Activated CD8-positive, alpha-beta memory T cell treated with anti-CD3 and anti-CD28 coated beads, Interleukin-2, amount 50 U/mL, for 48 hours (primary cell): Measurements from ENCODE around the gene TBX10.
"Not testable (repeated sequence)": the region's sequence is repeated elsewhere in the genome, so short reads cannot be mapped to it uniquely, and the experiment has no call there.

ENCODE experiments used
- DNase-seq: peaks from one replicate; pipeline ENCODE4 v3.0.0-alpha.2; 2020

The TBX10 gene

DNA sequence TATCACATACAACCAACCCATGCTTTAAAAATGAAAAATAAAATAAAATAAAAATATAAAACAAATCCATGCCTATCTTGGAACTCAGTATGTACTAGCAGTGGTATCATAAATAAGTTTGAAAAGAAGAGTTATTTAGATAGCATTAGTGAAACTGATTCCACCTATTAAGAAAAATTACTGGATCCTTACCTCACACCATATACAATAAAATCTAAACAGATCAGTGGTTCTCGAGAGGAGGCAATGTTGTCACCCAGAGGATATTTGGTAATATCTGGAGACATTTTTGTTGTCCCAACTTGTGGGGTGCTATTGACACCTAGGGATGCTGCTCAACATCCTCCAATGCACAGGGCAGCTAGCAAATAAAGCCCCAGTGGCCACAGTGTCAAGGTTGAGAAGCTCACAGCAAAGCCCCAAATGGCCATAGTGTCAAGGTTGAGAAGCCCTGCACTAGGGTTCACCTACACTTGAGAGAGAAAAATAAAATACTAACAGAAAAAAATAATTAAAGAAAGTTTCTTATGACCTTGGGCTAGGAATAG lies 42.7 kb downstream of the TBX10 start:
- DNase-seq, result no peak

GRCh38 chr11:67594480-67594879 lies 45.1 kb downstream of the TBX10 start:
- DNase-seq, result no peak

DNA sequence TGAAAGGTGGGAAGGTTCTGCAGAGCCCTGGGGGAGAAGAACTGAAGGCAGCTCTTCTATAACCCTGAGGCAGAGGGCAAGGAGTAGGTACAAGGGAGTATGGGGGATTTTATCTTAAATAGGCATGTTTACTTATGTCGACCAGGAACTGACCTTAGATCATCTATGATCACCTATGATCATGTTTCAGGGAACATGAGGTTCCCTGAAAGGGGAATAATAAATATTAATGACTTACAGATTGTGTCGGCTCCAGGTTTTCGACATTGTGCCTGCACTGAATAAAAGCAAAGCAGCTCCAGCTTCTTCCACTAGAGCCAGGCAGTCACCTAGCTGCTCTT lies 46.0 kb downstream of the TBX10 start:
- no peak for DNase-seq

DNA sequence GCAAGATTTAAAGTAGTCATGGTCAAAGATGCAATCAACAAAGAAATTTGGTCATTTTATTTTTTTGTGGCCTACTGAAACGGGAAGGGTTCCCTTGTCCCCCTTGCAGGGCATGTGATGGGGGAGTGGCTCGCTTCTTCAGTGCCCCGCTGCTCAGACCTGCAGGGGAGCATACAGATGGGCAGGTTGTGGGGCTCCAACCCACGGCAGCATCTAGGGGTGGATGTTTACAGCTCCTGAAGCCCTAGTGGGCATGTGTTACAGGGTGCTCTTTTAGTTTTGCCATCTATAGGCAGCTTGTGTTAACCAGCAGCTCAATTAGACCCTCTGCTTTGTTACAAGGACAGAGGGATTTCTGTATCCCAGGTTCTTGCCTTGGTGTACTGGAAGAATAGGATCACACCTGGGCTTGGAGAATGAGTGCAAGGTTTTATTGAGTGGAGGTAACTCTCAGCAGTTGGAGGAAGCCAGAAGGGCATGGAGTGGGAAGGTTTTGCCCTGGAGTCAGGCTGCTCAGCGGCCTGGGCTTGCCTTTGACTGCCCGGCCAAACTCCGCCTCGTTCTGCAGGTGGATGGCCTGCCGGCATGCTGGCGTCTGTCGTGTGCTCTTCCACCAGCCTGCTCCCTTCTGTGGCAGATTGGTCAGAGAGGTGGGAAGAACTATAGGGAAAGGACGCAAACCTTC lies 46.5 kb downstream of the TBX10 start:
- DNase-seq, result no peak

DNA sequence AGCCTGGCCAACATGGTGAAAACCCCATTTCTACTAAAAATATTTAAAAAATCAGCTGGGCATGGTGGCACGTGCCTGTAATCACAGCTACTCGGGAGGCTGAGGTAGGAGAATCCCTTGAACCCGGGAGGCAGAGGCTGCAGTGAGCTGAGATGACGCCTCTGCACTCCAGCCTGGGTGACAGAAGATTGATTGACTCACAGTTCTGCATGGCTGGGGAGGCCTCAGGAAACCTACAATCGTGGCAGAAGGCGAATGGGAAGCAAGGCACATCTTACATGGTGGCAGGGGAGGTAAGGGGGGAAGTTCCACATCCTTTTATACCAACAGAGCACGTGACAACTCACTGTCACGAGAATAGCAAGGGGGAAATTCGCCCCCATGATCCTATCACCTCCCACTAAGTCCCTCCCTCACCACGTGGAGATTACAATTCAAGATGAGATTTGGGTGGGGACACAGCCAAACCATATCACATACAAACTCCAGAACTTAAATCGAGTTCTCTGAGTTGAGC lies 50.6 kb downstream of the TBX10 start:
- not testable (repeated sequence) for DNase-seq

DNA sequence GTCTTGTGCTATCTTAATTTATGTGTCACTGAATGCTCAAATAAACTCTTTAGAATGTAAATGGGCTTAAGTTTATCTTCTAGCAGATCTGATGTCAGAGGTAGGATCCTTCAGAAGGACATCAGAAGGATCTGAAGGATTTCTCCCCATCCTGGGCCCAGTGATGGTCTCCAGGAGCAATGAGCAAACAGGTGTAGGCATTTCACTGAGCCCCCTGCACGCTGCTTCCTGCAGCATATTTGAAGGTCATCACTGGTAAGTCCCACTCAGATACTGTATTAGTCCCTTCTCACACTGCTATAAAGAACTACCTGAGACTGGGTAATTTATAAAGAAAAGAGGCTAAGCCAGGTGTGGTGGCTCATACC lies 51.4 kb downstream of the TBX10 start:
- DNase-seq, result no peak

- DNase-seq, result no peak
These were observed 52.9 kb downstream of the TBX10 start for GRCh38 chr11:67586568-67587250.

DNA sequence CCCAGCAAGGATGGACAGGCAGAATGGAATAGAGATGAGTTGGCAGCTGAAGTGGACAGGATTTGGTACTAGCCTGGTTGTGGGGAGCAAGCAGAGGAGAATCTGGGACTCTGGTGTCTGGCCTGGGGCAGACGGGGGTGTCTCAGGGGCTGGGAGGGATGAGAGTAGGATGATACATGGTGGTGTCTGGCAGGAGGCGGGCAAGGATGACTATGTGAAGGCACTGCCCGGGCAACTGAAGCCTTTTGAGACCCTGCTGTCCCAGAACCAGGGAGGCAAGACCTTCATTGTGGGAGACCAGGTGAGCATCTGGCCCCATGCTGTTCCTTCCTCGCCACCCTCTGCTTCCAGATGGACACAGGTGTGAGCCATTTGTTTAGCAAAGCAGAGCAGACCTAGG lies 53.7 kb downstream of the TBX10 start:
- no peak for DNase-seq

DNA sequence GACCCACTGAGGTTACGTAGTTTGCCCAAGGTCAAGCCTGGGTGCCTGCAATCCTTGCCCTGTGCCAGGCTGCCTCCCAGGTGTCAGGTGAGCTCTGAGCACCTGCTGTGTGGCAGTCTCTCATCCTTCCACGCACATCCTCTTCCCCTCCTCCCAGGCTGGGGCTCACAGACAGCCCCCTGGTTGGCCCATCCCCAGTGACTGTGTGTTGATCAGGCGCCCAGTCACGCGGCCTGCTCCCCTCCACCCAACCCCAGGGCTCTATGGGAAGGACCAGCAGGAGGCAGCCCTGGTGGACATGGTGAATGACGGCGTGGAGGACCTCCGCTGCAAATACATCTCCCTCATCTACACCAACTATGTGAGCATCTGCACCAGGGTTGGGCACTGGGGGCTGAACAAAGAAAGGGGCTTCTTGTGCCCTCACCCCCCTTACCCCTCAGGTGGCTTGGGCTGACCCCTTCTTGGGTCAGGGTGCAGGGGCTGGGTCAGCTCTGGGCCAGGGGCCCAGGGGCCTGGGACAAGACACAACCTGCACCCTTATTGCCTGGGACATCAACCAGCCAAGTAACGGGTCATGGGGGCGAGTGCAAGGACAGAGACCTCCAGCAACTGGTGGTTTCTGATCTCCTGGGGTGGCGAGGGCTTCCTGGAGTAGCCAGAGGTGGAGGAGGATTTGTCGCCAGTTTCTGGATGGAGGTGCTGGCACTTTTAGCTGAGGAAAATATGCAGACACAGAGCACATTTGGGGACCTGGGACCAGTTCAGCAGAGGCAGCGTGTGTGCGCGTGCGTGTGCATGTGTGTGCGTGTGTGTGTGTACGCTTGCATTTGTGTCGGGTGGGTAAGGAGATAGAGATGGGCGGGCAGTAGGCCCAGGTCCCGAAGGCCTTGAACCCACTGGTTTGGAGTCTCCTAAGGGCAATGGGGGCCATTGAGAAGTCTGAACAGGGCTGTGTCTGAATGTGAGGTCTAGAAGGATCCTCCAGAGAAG lies 54.4 kb downstream of the TBX10 start:
- DNase-seq, result no peak

DNA sequence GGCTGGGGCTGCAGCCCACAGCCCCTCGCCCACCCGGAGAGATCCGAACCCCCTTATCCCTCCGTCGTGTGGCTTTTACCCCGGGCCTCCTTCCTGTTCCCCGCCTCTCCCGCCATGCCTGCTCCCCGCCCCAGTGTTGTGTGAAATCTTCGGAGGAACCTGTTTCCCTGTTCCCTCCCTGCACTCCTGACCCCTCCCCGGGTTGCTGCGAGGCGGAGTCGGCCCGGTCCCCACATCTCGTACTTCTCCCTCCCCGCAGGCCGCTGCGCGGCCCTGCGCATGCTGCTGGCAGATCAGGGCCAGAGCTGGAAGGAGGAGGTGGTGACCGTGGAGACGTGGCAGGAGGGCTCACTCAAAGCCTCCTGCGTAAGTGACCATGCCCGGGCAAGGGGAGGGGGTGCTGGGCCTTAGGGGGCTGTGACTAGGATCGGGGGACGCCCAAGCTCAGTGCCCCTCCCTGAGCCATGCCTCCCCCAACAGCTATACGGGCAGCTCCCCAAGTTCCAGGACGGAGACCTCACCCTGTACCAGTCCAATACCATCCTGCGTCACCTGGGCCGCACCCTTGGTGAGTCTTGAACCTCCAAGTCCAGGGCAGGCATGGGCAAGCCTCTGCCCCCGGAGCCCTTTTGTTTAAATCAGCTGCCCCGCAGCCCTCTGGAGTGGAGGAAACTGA lies 55.2 kb downstream of the TBX10 start:
- no peak for DNase-seq

- DNase-seq, result peak; percentile 93
These were observed 56.0 kb downstream of the TBX10 start, which contains the start of gene GSTP1 for GRCh38 chr11:67583247-67584204. Gene GSTP1, plus strand, starts transcription at chr11:67583812. Its CDS starts 32 bp downstream, at chr11:67583844.

DNA sequence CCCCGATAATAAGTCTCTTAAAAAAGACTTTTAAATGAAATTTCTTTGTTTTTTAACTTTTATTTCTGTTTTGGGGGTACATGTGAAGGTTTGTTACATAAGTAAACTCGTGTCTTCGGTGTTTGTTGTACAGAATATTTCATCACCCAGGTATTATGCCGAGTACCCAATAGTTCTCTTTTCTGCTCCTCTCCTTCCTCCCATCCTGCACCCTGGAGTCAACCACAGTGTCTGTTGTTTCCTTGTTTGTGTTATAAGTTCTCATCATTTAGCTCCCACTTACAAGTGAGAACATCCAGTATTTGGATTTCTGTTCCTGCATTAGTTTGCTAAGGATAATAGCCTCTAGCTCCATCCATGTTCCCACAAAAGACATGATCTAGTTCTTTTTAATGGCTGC lies 57.6 kb downstream of the TBX10 start:
- DNase-seq, result no peak

- no peak for DNase-seq
These were observed 58.1 kb downstream of the TBX10 start for GRCh38 chr11:67581469-67581868.
